ENCODE measurements around the gene CAV1. TPM values are rescaled to one million over a fixed set of nuclear protein-coding genes. Genes with fewer than 3 reads are reported as not detected.

Gene CAV1
- total RNA-seq, 1 experiment from 2014 or later, result 4.9 TPM

DNA sequence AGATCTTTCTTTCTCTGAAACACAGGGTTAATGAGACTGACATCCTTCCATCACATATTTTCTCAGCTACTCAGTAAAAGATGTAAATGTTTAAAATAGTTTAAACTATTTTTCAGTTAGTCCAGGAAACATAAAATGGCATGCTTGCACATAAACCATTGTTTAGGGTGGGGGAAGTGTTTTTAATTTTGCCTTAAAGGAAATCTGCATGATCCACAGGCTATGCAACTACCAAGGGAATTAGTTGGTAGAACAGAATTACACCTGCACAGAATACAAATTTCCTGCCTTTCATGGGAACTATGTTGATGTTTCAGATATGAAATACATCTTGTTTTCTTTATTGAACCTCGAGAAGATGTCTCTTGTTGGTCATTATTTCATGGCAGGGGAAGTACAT, 10.6 kb downstream of the CAV1 start:
- H3K4me1 Mint-ChIP-seq (ENCODE audit: low read depth, unreplicated experiment), result peaks cover 6% of the 10 kb centered on the region
- H3K4me3 Mint-ChIP-seq (ENCODE audit: unreplicated experiment), result no peak overlapping the region
- DNase-seq, result no peak
- intact Hi-C loops (cut with micrococcal nuclease; ENCODE audit: unreplicated experiment), result no loop called here
- no peaks in the 10 kb centered on the region for H3K36me3 ChIP-seq (ENCODE audit: control insufficient read depth, insufficient read depth, low read length)
- H3K36me3 Mint-ChIP-seq (ENCODE audit: insufficient read depth, unreplicated experiment), result no peaks in the 10 kb centered on the region
- H3K9me3 ChIP-seq, result no peaks in the 10 kb centered on the region
- H3K27me3 Mint-ChIP-seq (ENCODE audit: insufficient read depth, unreplicated experiment), result no peaks in the 10 kb centered on the region
- peaks cover 11% of the 10 kb centered on the region for H3K4me1 ChIP-seq
- TF ChIP-seq CTCF (IDR thresholded peaks at IDR 0.05; ENCODE audit: insufficient read depth in 1 of 2, low read depth in 1 of 2, low read length in 1 of 2, severe bottlenecking in 1 of 2, unreplicated experiment in 1 of 2), result no peak
- POLR2A ChIA-PET, result no interaction called here
- no peak overlapping the region for H3K4me3 ChIP-seq (ENCODE audit: low read depth, low read length)
- CTCF ChIA-PET, result interaction anchor here (1.2 kb wide), 1 partner anchor 9 kb away, joined by 8 read pairs; no protein-coding TSS in a partner anchor
- H3K27ac Mint-ChIP-seq (ENCODE audit: unreplicated experiment), result no peak overlapping the region
- peaks cover 10% of the 10 kb centered on the region for H3K9me3 Mint-ChIP-seq (ENCODE audit: unreplicated experiment)
- no peaks in the 10 kb centered on the region for H3K27me3 ChIP-seq (replicated peaks; ENCODE audit: control insufficient read depth, insufficient read depth, low read length)
- no TSS peak for BruUV-seq (replicated peaks)

DNA sequence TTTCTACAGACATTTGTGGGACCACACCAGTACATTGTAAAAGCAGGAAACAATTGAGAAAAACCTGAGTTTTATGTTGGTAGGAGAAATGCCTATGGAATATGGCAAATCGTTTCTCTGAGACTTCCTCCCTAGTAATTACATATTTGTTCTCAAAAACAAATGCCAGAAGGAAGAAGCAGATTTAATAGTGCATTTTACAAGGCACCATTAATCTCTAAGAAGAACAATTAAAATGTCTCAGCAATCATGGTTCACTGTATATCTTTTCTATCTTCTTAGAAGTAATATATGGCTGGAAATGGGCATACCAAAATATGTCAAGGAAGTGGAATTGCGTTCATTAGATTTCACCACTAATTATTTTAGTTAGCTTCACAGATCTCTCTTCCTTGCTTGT, 13.3 kb downstream of the CAV1 start:
- no peaks in the 10 kb centered on the region for H3K36me3 ChIP-seq (ENCODE audit: control insufficient read depth, insufficient read depth, low read length)
- CTCF ChIA-PET, result no interaction called here
- no peaks in the 10 kb centered on the region for H3K27me3 Mint-ChIP-seq (ENCODE audit: insufficient read depth, unreplicated experiment)
- peaks cover 10% of the 10 kb centered on the region for H3K9me3 Mint-ChIP-seq (ENCODE audit: unreplicated experiment)
- H3K4me1 ChIP-seq, result peaks cover 25% of the 10 kb centered on the region
- peaks cover 13% of the 10 kb centered on the region for H3K4me1 Mint-ChIP-seq (ENCODE audit: low read depth, unreplicated experiment)
- intact Hi-C loops (cut with micrococcal nuclease; ENCODE audit: unreplicated experiment), result no loop called here
- no peaks in the 10 kb centered on the region for H3K9me3 ChIP-seq
- H3K27me3 ChIP-seq (replicated peaks; ENCODE audit: control insufficient read depth, insufficient read depth, low read length), result no peaks in the 10 kb centered on the region
- no peak overlapping the region for H3K4me3 Mint-ChIP-seq (ENCODE audit: unreplicated experiment)
- POLR2A ChIA-PET, result no interaction called here
- no TSS peak for BruUV-seq (replicated peaks)
- no peak for DNase-seq
- no peak overlapping the region for H3K4me3 ChIP-seq (ENCODE audit: low read depth, low read length)
- H3K36me3 Mint-ChIP-seq (ENCODE audit: insufficient read depth, unreplicated experiment), result no peaks in the 10 kb centered on the region
- no peak for TF ChIP-seq CTCF (IDR thresholded peaks at IDR 0.05; ENCODE audit: insufficient read depth in 1 of 2, low read depth in 1 of 2, low read length in 1 of 2, severe bottlenecking in 1 of 2, unreplicated experiment in 1 of 2)
- H3K27ac Mint-ChIP-seq (ENCODE audit: unreplicated experiment), result no peak overlapping the region

DNA sequence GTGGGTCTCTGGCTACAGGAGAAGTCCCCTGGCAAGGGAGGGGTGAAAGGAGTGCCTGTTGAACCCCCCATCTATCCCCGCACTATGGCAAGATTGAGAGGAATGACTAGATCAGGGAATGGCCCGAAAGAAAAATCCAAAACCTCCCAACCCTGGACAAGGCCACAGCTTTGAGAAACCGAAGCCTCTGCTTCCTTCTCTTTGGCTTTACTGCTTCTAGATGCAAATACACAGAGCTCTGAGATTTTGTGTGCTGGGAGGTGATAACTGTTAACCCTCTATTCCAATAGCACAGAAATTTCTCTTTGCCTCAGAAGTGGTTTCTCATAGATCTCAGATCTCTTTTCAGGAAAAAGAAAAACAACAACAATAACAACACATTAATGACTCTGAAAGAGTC, 15.0 kb downstream of the CAV1 start:
- Mint-ChIP-seq H3K4me1 (ENCODE audit: low read depth, unreplicated experiment) (peaks cover 13% of the 10 kb centered on the region), H3K4me3 (ENCODE audit: unreplicated experiment) (no peak overlapping the region), H3K27me3 (ENCODE audit: insufficient read depth, unreplicated experiment) (no peaks in the 10 kb centered on the region), H3K9me3 (ENCODE audit: unreplicated experiment) (peaks cover 10% of the 10 kb centered on the region), H3K27ac (ENCODE audit: unreplicated experiment) (no peak overlapping the region), H3K36me3 (ENCODE audit: insufficient read depth, unreplicated experiment) (no peaks in the 10 kb centered on the region)
- ChIA-PET POLR2A (no interaction called here), CTCF (no interaction called here)
- no peak for DNase-seq
- Histone ChIP-seq H3K4me3 (ENCODE audit: low read depth, low read length) (no peak overlapping the region), H3K36me3 (ENCODE audit: control insufficient read depth, insufficient read depth, low read length) (no peaks in the 10 kb centered on the region), H3K9me3 (no peaks in the 10 kb centered on the region), H3K4me1 (peaks cover 25% of the 10 kb centered on the region), H3K27me3 (replicated peaks; ENCODE audit: control insufficient read depth, insufficient read depth, low read length) (no peaks in the 10 kb centered on the region)
- intact Hi-C loops (cut with micrococcal nuclease; ENCODE audit: unreplicated experiment), result no loop called here
- no peak for TF ChIP-seq CTCF (IDR thresholded peaks at IDR 0.05; ENCODE audit: insufficient read depth in 1 of 2, low read depth in 1 of 2, low read length in 1 of 2, severe bottlenecking in 1 of 2, unreplicated experiment in 1 of 2)
- no TSS peak for BruUV-seq (replicated peaks)
